HEK293 (cell line): ENCODE measurements around the gene RETREG3.

Experiments
- CTCF ChIA-PET: fragments of 350-600 bp; formaldehyde crosslinking; extraction: SDS; loops from one replicate; lab custom pipeline; 2021; ENCODE audit warnings: antibody characterized with exemption; lab: Yijun Ruan, JAX
- POLR2A ChIA-PET: fragments of 300-600 bp; formaldehyde crosslinking; extraction: SDS; loops from one replicate; lab custom pipeline; 2020; ENCODE audit warnings: antibody characterized with exemption, inconsistent platforms; lab: Yijun Ruan, JAX
- H3K27ac ChIP-seq: fragments of 200-500 bp; sonication (Bioruptor generic); 2 replicates; pipeline ENCODE4 v1.5.1; 2014; ENCODE audit warnings: low read depth, low read length, control low read depth, inconsistent platforms; ENCODE audit errors: extremely low read depth
- H3K36me3 ChIP-seq, 2 experiments: fragments of 200-500 bp in 1 of 2; sonication (Bioruptor generic) in 1 of 2; 1 replicate in 1 of 2; 2 replicates in 1 of 2; pipeline ENCODE4 v1.5.1; 2014 to 2017; ENCODE audit warnings: inconsistent platforms in 2 of 2, low read length in 2 of 2; ENCODE audit not compliant: control insufficient read depth in 2 of 2, insufficient read depth in 1 of 2
- H3K4me1 ChIP-seq: fragments of 200-500 bp; sonication (Bioruptor generic); 2 replicates; pipeline ENCODE4 v1.5.1; 2014; ENCODE audit warnings: mild to moderate bottlenecking, low read length, inconsistent platforms; ENCODE audit not compliant: control insufficient read depth, insufficient read depth
- H3K4me3 ChIP-seq: 2 replicates; pipeline ENCODE4 v1.5.1; 2011; ENCODE audit warnings: low read depth, mild to moderate bottlenecking, control low read depth, low read length, moderate library complexity
- H3K9me3 ChIP-seq: fragments of 200-500 bp; sonication (Bioruptor generic); 2 replicates; pipeline ENCODE4 v1.5.1; 2014; ENCODE audit warnings: low read depth, low read length, inconsistent platforms; ENCODE audit not compliant: control insufficient read depth, insufficient read depth
- KLF7 ChIP-seq: fragments of 450-650 bp; formaldehyde crosslinking; IDR thresholded peaks from 2 replicates; pipeline ENCODE4 v1.5.1; 2016; ENCODE audit warnings: missing biosample characterization, missing genetic modification characterization, borderline replicate concordance
- RBAK ChIP-seq: fragments of 450-650 bp; formaldehyde crosslinking; IDR thresholded peaks from 2 replicates; pipeline ENCODE4 v1.5.1; 2016; ENCODE audit warnings: missing biosample characterization, missing genetic modification characterization
- WT1 ChIP-seq: fragments of 450-650 bp; formaldehyde crosslinking; IDR thresholded peaks from 2 replicates; pipeline ENCODE4 v1.5.1; 2016; ENCODE audit warnings: missing biosample characterization, missing genetic modification characterization
- ZFP3 ChIP-seq: fragments of 450-650 bp; formaldehyde crosslinking; IDR thresholded peaks from 2 replicates; pipeline ENCODE4 v1.5.1; 2016; ENCODE audit warnings: low read depth, missing biosample characterization, missing genetic modification characterization
- ZNF10 ChIP-seq: fragments of 450-650 bp; formaldehyde crosslinking; IDR thresholded peaks from 2 replicates; pipeline ENCODE4 v1.5.1; 2017; ENCODE audit warnings: missing biosample characterization, missing genetic modification characterization
- ZNF114 ChIP-seq: fragments of 450-650 bp; formaldehyde crosslinking; IDR thresholded peaks from 2 replicates; pipeline ENCODE4 v1.5.0; 2017; ENCODE audit warnings: missing biosample characterization, missing genetic modification characterization
- ZNF121 ChIP-seq: fragments of 450-650 bp; formaldehyde crosslinking; IDR thresholded peaks from 2 replicates; pipeline ENCODE4 v1.5.1; 2016; ENCODE audit warnings: missing biosample characterization, missing genetic modification characterization
- ZNF19 ChIP-seq: fragments of 450-650 bp; formaldehyde crosslinking; IDR thresholded peaks from 2 replicates; pipeline ENCODE4; 2016; ENCODE audit warnings: missing biosample characterization, missing genetic modification characterization, low read depth
- ZNF223 ChIP-seq: fragments of 450-650 bp; formaldehyde crosslinking; IDR thresholded peaks from 2 replicates; pipeline ENCODE4 v1.5.1; 2016; ENCODE audit warnings: missing biosample characterization, missing genetic modification characterization
- ZNF24 ChIP-seq: fragments of 450-650 bp; formaldehyde crosslinking; IDR thresholded peaks from 2 replicates; pipeline ENCODE4 v1.5.1; 2016; ENCODE audit warnings: missing biosample characterization, missing genetic modification characterization
- ZNF623 ChIP-seq: fragments of 450-650 bp; formaldehyde crosslinking; IDR thresholded peaks from 2 replicates; pipeline ENCODE4 v1.5.1; 2016; ENCODE audit warnings: missing biosample characterization, missing genetic modification characterization
- ZNF777 ChIP-seq: fragments of 450-650 bp; formaldehyde crosslinking; IDR thresholded peaks from 2 replicates; pipeline ENCODE4 v1.5.1; 2017; ENCODE audit warnings: missing biosample characterization, missing genetic modification characterization, borderline replicate concordance
- ZNF791 ChIP-seq: fragments of 450-650 bp; formaldehyde crosslinking; IDR thresholded peaks from 2 replicates; pipeline ENCODE4 v1.5.1; 2016; ENCODE audit warnings: missing biosample characterization, missing genetic modification characterization
- TF ChIP-seq, protein P1 (sequence below): fragments of 450-650 bp; formaldehyde crosslinking; IDR thresholded peaks from 2 replicates; pipeline ENCODE4 v1.5.1; 2016; ENCODE audit warnings: missing biosample characterization, missing genetic modification characterization, low read depth
- TF ChIP-seq, protein P2 (sequence below): fragments of 450-650 bp; formaldehyde crosslinking; IDR thresholded peaks from 2 replicates; pipeline ENCODE4 v1.5.1; 2016; ENCODE audit warnings: missing biosample characterization, missing genetic modification characterization, low read depth
- TF ChIP-seq, protein P3 (sequence below): fragments of 450-650 bp; formaldehyde crosslinking; IDR thresholded peaks from 2 replicates; pipeline ENCODE4 v1.5.1; 2017; ENCODE audit warnings: missing biosample characterization, missing genetic modification characterization

Gene RETREG3

DNA sequence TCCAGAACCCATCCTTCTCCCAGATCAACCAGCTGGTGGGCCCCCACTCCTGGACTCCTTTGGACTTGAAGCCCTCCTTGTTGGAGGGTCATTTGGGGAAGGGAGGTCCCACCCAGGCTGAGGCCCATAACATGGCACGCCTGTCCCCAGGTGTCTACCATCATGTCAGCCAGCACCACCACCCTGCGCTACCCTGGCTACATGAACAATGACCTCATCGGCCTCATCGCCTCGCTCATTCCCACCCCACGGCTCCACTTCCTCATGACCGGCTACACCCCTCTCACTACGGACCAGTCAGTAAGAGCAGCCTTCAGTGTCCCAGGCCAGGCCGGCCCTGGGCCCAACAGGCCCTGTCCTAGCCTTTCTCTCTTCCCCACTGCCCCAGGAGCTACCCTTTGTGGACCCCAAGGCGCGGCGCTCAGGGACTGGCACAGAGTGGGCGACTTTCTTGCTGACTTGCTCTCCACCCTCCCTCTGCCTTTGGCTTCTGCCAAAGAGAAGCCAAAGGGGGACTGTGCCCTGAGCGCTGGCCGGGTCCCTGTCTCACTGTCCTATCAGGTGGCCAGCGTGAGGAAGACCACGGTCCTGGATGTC lies 4.6 kb upstream of the RETREG3 start:
- Histone ChIP-seq H3K36me3 (peaks cover 32 to 56% of the 10 kb centered on the region in 2 experiments), H3K9me3 (no peaks in the 10 kb centered on the region), H3K27ac (no peak overlapping the region), H3K4me1 (no peaks in the 10 kb centered on the region), H3K4me3 (no peak overlapping the region)
- POLR2A ChIA-PET: interaction anchor here (1.1 kb wide), 1 partner anchor 10 kb away, joined by 3 read pairs; no protein-coding TSS in a partner anchor
- CTCF ChIA-PET: interaction anchor here (0.7 to 0.8 kb wide), 2 partner anchors 9 to 67 kb away, joined by 3 to 4 read pairs; no protein-coding TSS in a partner anchor
- TF ChIP-seq, protein P1, sequence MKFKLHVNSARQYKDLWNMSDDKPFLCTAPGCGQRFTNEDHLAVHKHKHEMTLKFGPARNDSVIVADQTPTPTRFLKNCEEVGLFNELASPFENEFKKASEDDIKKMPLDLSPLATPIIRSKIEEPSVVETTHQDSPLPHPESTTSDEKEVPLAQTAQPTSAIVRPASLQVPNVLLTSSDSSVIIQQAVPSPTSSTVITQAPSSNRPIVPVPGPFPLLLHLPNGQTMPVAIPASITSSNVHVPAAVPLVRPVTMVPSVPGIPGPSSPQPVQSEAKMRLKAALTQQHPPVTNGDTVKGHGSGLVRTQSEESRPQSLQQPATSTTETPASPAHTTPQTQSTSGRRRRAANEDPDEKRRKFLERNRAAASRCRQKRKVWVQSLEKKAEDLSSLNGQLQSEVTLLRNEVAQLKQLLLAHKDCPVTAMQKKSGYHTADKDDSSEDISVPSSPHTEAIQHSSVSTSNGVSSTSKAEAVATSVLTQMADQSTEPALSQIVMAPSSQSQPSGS (tag by site-specific recombination): 0 out of 2 replicates have a peak, but pooled peaks have one; percentile 18
- TF ChIP-seq ZNF223 (tag by site-specific recombination): 0 out of 2 replicates have a peak, but pooled peaks have one; percentile 70
- TF ChIP-seq, protein P2, sequence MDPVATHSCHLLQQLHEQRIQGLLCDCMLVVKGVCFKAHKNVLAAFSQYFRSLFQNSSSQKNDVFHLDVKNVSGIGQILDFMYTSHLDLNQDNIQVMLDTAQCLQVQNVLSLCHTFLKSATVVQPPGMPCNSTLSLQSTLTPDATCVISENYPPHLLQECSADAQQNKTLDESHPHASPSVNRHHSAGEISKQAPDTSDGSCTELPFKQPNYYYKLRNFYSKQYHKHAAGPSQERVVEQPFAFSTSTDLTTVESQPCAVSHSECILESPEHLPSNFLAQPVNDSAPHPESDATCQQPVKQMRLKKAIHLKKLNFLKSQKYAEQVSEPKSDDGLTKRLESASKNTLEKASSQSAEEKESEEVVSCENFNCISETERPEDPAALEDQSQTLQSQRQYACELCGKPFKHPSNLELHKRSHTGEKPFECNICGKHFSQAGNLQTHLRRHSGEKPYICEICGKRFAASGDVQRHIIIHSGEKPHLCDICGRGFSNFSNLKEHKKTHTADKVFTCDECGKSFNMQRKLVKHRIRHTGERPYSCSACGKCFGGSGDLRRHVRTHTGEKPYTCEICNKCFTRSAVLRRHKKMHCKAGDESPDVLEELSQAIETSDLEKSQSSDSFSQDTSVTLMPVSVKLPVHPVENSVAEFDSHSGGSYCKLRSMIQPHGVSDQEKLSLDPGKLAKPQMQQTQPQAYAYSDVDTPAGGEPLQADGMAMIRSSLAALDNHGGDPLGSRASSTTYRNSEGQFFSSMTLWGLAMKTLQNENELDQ: no peak
- TF ChIP-seq, all 188 proteins: peak for 2

DNA sequence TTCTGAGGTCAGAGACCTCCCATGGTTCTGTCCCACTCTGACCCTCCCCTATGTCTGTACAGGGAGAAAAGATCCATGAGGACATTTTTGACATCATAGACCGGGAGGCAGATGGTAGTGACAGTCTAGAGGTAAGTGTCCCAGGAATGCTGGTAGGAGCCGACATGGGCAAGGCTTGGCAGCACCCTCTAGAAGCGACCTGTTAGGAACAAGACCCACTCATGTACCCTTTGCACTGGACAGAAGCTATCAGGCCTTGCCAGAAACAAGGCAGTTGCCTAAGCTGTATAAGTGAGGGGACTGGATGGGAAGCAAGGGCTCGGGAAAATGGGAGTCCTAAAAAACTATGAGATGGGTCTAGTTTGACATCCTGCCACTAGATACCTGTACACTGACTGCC lies 2.8 kb upstream of the RETREG3 start:
- no peaks in the 10 kb centered on the region for H3K9me3 ChIP-seq
- no peak for TF ChIP-seq RBAK (tag by site-specific recombination)
- no peak for TF ChIP-seq ZFP3 (tag by site-specific recombination)
- TF ChIP-seq KLF7 (tag by site-specific recombination): no peak
- TF ChIP-seq ZNF10 (tag by site-specific recombination): no peak
- TF ChIP-seq ZNF24 (tag by site-specific recombination): no peak
- TF ChIP-seq ZNF791 (tag by site-specific recombination): no peak
- no peak for TF ChIP-seq ZNF777 (tag by site-specific recombination)
- TF ChIP-seq, protein P3, sequence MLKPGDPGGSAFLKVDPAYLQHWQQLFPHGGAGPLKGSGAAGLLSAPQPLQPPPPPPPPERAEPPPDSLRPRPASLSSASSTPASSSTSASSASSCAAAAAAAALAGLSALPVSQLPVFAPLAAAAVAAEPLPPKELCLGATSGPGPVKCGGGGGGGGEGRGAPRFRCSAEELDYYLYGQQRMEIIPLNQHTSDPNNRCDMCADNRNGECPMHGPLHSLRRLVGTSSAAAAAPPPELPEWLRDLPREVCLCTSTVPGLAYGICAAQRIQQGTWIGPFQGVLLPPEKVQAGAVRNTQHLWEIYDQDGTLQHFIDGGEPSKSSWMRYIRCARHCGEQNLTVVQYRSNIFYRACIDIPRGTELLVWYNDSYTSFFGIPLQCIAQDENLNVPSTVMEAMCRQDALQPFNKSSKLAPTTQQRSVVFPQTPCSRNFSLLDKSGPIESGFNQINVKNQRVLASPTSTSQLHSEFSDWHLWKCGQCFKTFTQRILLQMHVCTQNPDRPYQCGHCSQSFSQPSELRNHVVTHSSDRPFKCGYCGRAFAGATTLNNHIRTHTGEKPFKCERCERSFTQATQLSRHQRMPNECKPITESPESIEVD (tag by site-specific recombination): no peak
- TF ChIP-seq ZNF121: no peak
- no peak for TF ChIP-seq WT1 (tag by site-specific recombination)
- TF ChIP-seq ZNF19 (tag by site-specific recombination): no peak
- no peak for TF ChIP-seq ZNF114
- no peak for TF ChIP-seq ZNF623 (tag by site-specific recombination)
- TF ChIP-seq, all 188 proteins: peak for 0
- ChIA-PET POLR2A (interaction anchor here (2.1 kb wide), 1 partner anchor 34 kb away, joined by 5 read pairs; no protein-coding TSS in a partner anchor), CTCF (interaction anchor here (1.3 to 1.8 kb wide), 3 partner anchors 12 to 151 kb away, joined by 4 to 5 read pairs (median 5); no protein-coding TSS in a partner anchor)
- no peak overlapping the region for H3K27ac ChIP-seq
- 0 out of 2 replicates have a peak, but pooled peaks cover 2% of the 10 kb centered on the region for H3K4me1 ChIP-seq
- H3K4me3 ChIP-seq: no peak overlapping the region
- H3K36me3 ChIP-seq: peaks cover 29 to 49% of the 10 kb centered on the region in 2 experiments
